SK-N-SH (cell line): ENCODE data around the gene UBFD1. TPM values are rescaled to one million over a fixed set of nuclear protein-coding genes. Genes with fewer than 3 reads are reported as not detected.
A peak's percentile ranks its signal among the peaks of the same experiment; 100 is the strongest.

Experiments used
- CTCF ChIA-PET: fragments of 300-600, 350-600 bp; formaldehyde crosslinking; extraction: SDS; loops from one replicate; lab custom pipeline; 2021; lab: Yijun Ruan, JAX
- POLR2A ChIA-PET: fragments of 350-600 bp; sonication (Branson Sonifier 250); formaldehyde crosslinking; extraction: SDS; loops from one replicate; lab custom pipeline; 2020; ENCODE audit warnings: antibody characterized with exemption, inconsistent platforms; lab: Yijun Ruan, JAX
- DNase-seq: peaks from one replicate; pipeline ENCODE4 v3.0.0; 2012
- H2AFZ ChIP-seq: fragments of 200-600 bp; sonication (generic); 2 replicates; pipeline ENCODE4 v1.8.1; 2016; ENCODE audit warnings: antibody characterized with exemption, mild to moderate bottlenecking, low read depth
- H3F3A ChIP-seq: fragments of 200-600 bp; sonication (generic); replicated peaks from 2 replicates; pipeline ENCODE3; 2016; ENCODE audit warnings: antibody characterized with exemption, mild to moderate bottlenecking; ENCODE audit not compliant: insufficient read depth
- H3K27ac ChIP-seq, 2 experiments: fragments of 200-500 bp in 1 of 2; fragments of 200-600 bp in 1 of 2; sonication (Bioruptor generic) in 1 of 2; sonication (generic), shearing (Covaris generic) in 1 of 2; 2 replicates each; pipeline versions ENCODE4 v1.5.1 to v1.6.1; 2014 to 2016; ENCODE audit warnings: low read depth in 2 of 2, inconsistent platforms in 1 of 2, low read length in 1 of 2, mild to moderate bottlenecking in 1 of 2, mixed read lengths in 1 of 2
- H3K27me3 ChIP-seq: fragments of 200-600 bp; sonication (generic), shearing (Covaris generic); 2 replicates; pipeline ENCODE4 v1.6.1; 2016; ENCODE audit warnings: mixed run types; ENCODE audit not compliant: insufficient read depth
- H3K36me3 ChIP-seq, 2 experiments: fragments of 200-500 bp in 1 of 2; fragments of 200-600 bp in 1 of 2; sonication (Bioruptor generic) in 1 of 2; sonication (generic) in 1 of 2; replicated peaks in 1 of 2; 2 replicates each; pipeline versions ENCODE3 to v1.5.1; 2014 to 2016; ENCODE audit warnings: low read length in 1 of 2, mild to moderate bottlenecking in 1 of 2; ENCODE audit not compliant: insufficient read depth in 2 of 2, control insufficient read depth in 1 of 2
- H3K4me1 ChIP-seq, 2 experiments: fragments of 200-500 bp in 1 of 2; fragments of 200-600 bp in 1 of 2; sonication (Bioruptor generic) in 1 of 2; sonication (generic), shearing (Covaris generic) in 1 of 2; 2 replicates each; pipeline versions ENCODE4 v1.5.1 to v1.6.1; 2014 to 2016; ENCODE audit warnings: low read depth in 1 of 2, low read length in 1 of 2, mixed run types in 1 of 2; ENCODE audit not compliant: insufficient read depth in 2 of 2, control insufficient read depth in 1 of 2
- H3K4me2 ChIP-seq: fragments of 200-600 bp; sonication (generic), shearing (Covaris generic); 2 replicates; pipeline ENCODE4 v1.6.1; 2017; ENCODE audit warnings: mixed run types
- H3K4me3 ChIP-seq, 2 experiments: fragments of 200-500 bp in 1 of 2; fragments of 200-600 bp in 1 of 2; sonication (Bioruptor generic) in 1 of 2; sonication (generic), shearing (Covaris generic) in 1 of 2; 2 replicates each; pipeline versions ENCODE4 v1.5.1 to v1.8.1; 2014 to 2016; ENCODE audit warnings: low read depth in 2 of 2, inconsistent platforms in 1 of 2, low read length in 1 of 2, mild to moderate bottlenecking in 1 of 2, mixed read lengths in 1 of 2, moderate library complexity in 1 of 2
- H3K79me2 ChIP-seq: fragments of 200-600 bp; sonication (generic); 2 replicates; pipeline ENCODE4 v1.8.1; 2017; ENCODE audit warnings: mild to moderate bottlenecking; ENCODE audit not compliant: insufficient read depth
- H3K9ac ChIP-seq: fragments of 200-600 bp; sonication (generic); 2 replicates; pipeline ENCODE4 v1.6.1; 2017; ENCODE audit warnings: mixed run types
- H3K9me2 ChIP-seq: fragments of 200-600 bp; sonication (generic); 2 replicates; pipeline ENCODE4 v1.6.1; 2017; ENCODE audit warnings: mixed run types
- H3K9me3 ChIP-seq: fragments of 200-600 bp; sonication (generic); 2 replicates; pipeline ENCODE4 v1.6.1; 2017; ENCODE audit warnings: mixed run types, mild to moderate bottlenecking, moderate library complexity
- H4K20me1 ChIP-seq: fragments of 200-600 bp; sonication (generic); 2 replicates; pipeline ENCODE4 v1.6.1; 2017; ENCODE audit warnings: mild to moderate bottlenecking, mixed run types; ENCODE audit not compliant: insufficient read depth
- CHD2 ChIP-seq: fragments of 150-350 bp; IDR thresholded peaks from 2 replicates; pipeline ENCODE4 v1.6.1; 2018; ENCODE audit warnings: low read length; ENCODE audit not compliant: partially characterized antibody
- ELF1 ChIP-seq: IDR thresholded peaks from 2 replicates; pipeline ENCODE4 v1.4.0; 2012
- EP300 ChIP-seq, 2 experiments: IDR thresholded peaks; 2 replicates each; pipeline versions ENCODE4 v1.4.0 to v1.6.1; 2012; ENCODE audit warnings: borderline replicate concordance in 1 of 2, low read depth in 1 of 2, low read length in 1 of 2
- EZH2phosphoT487 ChIP-seq: fragments of 200-600 bp; sonication (generic); IDR thresholded peaks from 2 replicates; pipeline ENCODE4 v1.6.1; 2017; ENCODE audit warnings: low read depth, mixed run types, mild to moderate bottlenecking, antibody characterized with exemption, moderate library complexity, borderline replicate concordance
- FOXM1 ChIP-seq: IDR thresholded peaks from 2 replicates; pipeline ENCODE4 v1.4.0; 2012; ENCODE audit warnings: low read depth, mild to moderate bottlenecking
- GABPA ChIP-seq: IDR thresholded peaks from 2 replicates; pipeline ENCODE4 v1.4.0; 2012; ENCODE audit warnings: low read depth, mild to moderate bottlenecking
- GATA2 ChIP-seq: sonication (generic); formaldehyde crosslinking; IDR thresholded peaks from 2 replicates; pipeline ENCODE4 v1.5.0; 2020; ENCODE audit warnings: mild to moderate bottlenecking, missing genetic modification reagents
- JUND ChIP-seq: IDR thresholded peaks from 2 replicates; pipeline ENCODE4 v1.4.0; 2012
- MXI1 ChIP-seq: IDR thresholded peaks from 2 replicates; pipeline ENCODE4 v1.6.1; 2012; ENCODE audit warnings: mild to moderate bottlenecking, low read depth, low read length, improper control_type of control experiment
- NFIC ChIP-seq: IDR thresholded peaks from 2 replicates; pipeline ENCODE4 v1.4.0; 2012; ENCODE audit warnings: borderline replicate concordance
- NRF1 ChIP-seq: IDR thresholded peaks from 2 replicates; pipeline ENCODE4 v1.6.1; 2012; ENCODE audit warnings: low read depth, mild to moderate bottlenecking, low read length
- POLR2AphosphoS5 ChIP-seq: IDR thresholded peaks from 2 replicates; pipeline ENCODE4 v1.6.1; 2012; ENCODE audit warnings: low read depth, low read length
- RAD21 ChIP-seq: IDR thresholded peaks from 2 replicates; pipeline ENCODE4 v1.6.1; 2012; ENCODE audit warnings: mild to moderate bottlenecking, low read length
- RCOR1 ChIP-seq: fragments of 150-350 bp; IDR thresholded peaks from 2 replicates; pipeline ENCODE4 v1.6.1; 2017; ENCODE audit warnings: antibody characterized with exemption, low read length
- RFX5 ChIP-seq: IDR thresholded peaks from 2 replicates; pipeline ENCODE4 v1.6.1; 2012; ENCODE audit warnings: mild to moderate bottlenecking, improper control_type of control experiment, low read length
- RXRA ChIP-seq: IDR thresholded peaks from 2 replicates; pipeline ENCODE4 v1.4.0; 2012; ENCODE audit warnings: low read depth, mild to moderate bottlenecking, borderline replicate concordance
- SIN3A ChIP-seq: IDR thresholded peaks from 2 replicates; pipeline ENCODE4 v1.6.1; 2012; ENCODE audit warnings: low read depth, mild to moderate bottlenecking, low read length, moderate library complexity, borderline replicate concordance
- SMC3 ChIP-seq: IDR thresholded peaks from 2 replicates; pipeline ENCODE4 v1.6.1; 2012; ENCODE audit warnings: low read depth, low read length, improper control_type of control experiment
- TAF1 ChIP-seq: IDR thresholded peaks from 2 replicates; pipeline ENCODE4 v1.6.1; 2012; ENCODE audit warnings: low read depth, mild to moderate bottlenecking, low read length, moderate library complexity, borderline replicate concordance
- TCF12 ChIP-seq: IDR thresholded peaks from 2 replicates; pipeline ENCODE4 v1.4.0; 2012
- TEAD4 ChIP-seq: IDR thresholded peaks from 2 replicates; pipeline ENCODE4 v1.4.0; 2012; ENCODE audit warnings: mild to moderate bottlenecking, borderline replicate concordance; ENCODE audit not compliant: insufficient read depth
- USF1 ChIP-seq: IDR thresholded peaks from 2 replicates; pipeline ENCODE4 v1.4.0; 2012; ENCODE audit warnings: low read depth, borderline replicate concordance
- USF2 ChIP-seq: fragments of 150-350 bp; IDR thresholded peaks from 2 replicates; pipeline ENCODE4 v1.6.1; 2017; ENCODE audit warnings: antibody characterized with exemption, low read length, low read depth, borderline replicate concordance
- ZBTB33 ChIP-seq: IDR thresholded peaks from 2 replicates; pipeline ENCODE4 v1.4.0; 2012; ENCODE audit warnings: low read depth, borderline replicate concordance
- WGBS: methylation state at CpG from one replicate; pipeline ENCODE4 v1.1.6; 2017; ENCODE audit warnings: low lambda C conversion rate; 5-methylcytosine and 5-hydroxymethylcytosine counted together
- polyA plus RNA-seq, 3 experiments: library from polyadenylated mRNA; depleted of rRNA; stranded (reverse); fragments of >200 nt; gene quantifications; 2 replicates each; pipeline ENCODE4 v1.2.3, GENCODE V29; 2012
- TF ChIP-seq, protein P1 (sequence below): IDR thresholded peaks from 2 replicates; pipeline ENCODE4; 2012
- TF ChIP-seq, protein P2 (sequence below): IDR thresholded peaks from 2 replicates; pipeline ENCODE4 v1.4.0; 2012; ENCODE audit warnings: low read depth
- TF ChIP-seq, protein P3 (sequence below): fragments of 150-350 bp; IDR thresholded peaks from 2 replicates; pipeline ENCODE4 v1.6.1; 2016; ENCODE audit warnings: mild to moderate bottlenecking, low read depth, low read length

Gene UBFD1
- polyA plus RNA-seq, 1 of the 3 experiments (the other 2 are of a cell fraction), result 66.1 TPM

GRCh38 chr16:23595951-23596720 is 38.6 kb downstream of the UBFD1 start, which contains the start of gene NDUFAB1:
TSS of gene NDUFAB1 (minus strand) at chr16:23596316. CDS start at chr16:23596290, 26 bp downstream.
- H3K9ac ChIP-seq, result peak within 1 kb of the TSS; percentile 98
- peaks cover 50% of the 10 kb centered on the region for H3K79me2 ChIP-seq
- peak; percentile 93 for DNase-seq
- POLR2A ChIA-PET, result no interaction called here
- H3K4me3 ChIP-seq, result peak within 1 kb of the TSS; percentile 87 to 97
- peak within 1 kb of the TSS; percentile 60 to 78; a peak in 3 of 4 replicates for H3K27ac ChIP-seq
- no peaks in the 10 kb centered on the region for H3K9me3 ChIP-seq
- H3K4me1 ChIP-seq, result peaks cover 0 to 7% of the 10 kb centered on the region in 2 experiments; a peak in 1 of 4 replicates
- H4K20me1 ChIP-seq, result peaks cover 14% of the 10 kb centered on the region; the same call in 1 of the 2 replicates
- H2AFZ ChIP-seq, result peak within 1 kb of the TSS; percentile 96
- H3K4me2 ChIP-seq, result peak within 1 kb of the TSS; percentile 92
- CTCF ChIA-PET, result interaction anchor here (0.7 to 2.2 kb wide), 18 partner anchors 10 to 82 kb away, joined by 3 to 17 read pairs (median 4); partner anchors contain the start of genes EARS2 and UBFD1
- no peaks in the 10 kb centered on the region for H3F3A ChIP-seq
- H3K27me3 ChIP-seq, result no peaks in the 10 kb centered on the region
- H3K36me3 ChIP-seq, result peaks cover 6 to 11% of the 10 kb centered on the region in 2 experiments
- 7% methylated on average over 16 of the region's 67 CpGs for WGBS
- H3K9me2 ChIP-seq, result no peaks in the 10 kb centered on the region
- TF ChIP-seq SMC3 (0 out of 2 replicates have a peak, but pooled peaks have one; percentile 9), CHD2 (peak; percentile 75), GATA2 (no peak), ZBTB33 (no peak), RCOR1 (peak; percentile 52; the same call in 1 of the 2 replicates), NFIC (no peak), POLR2AphosphoS5 (peak; percentile 81), USF2 (no peak), FOXM1 (no peak), EP300 (IDR thresholded peaks at IDR 0.05; ENCODE audit: borderline replicate concordance in 1 of 2, low read depth in 1 of 2, low read length in 1 of 2) (peak in 1 of 2 experiments; percentile 53; a peak in 1 of 4 replicates), SIN3A (peak; percentile 81; the same call in 1 of the 2 replicates), RXRA (peak; percentile 43; the same call in 1 of the 2 replicates), USF1 (no peak), RFX5 (no peak), RAD21 (no peak), TEAD4 (no peak), TCF12 (no peak), NRF1 (0 out of 2 replicates have a peak, but pooled peaks have one; percentile 42), MXI1 (peak; percentile 82), ELF1 (peak; percentile 45), EZH2phosphoT487 (no peak), TAF1 (peak; percentile 91), JUND (no peak), GABPA (peak; percentile 82)
- TF ChIP-seq, protein P1, sequence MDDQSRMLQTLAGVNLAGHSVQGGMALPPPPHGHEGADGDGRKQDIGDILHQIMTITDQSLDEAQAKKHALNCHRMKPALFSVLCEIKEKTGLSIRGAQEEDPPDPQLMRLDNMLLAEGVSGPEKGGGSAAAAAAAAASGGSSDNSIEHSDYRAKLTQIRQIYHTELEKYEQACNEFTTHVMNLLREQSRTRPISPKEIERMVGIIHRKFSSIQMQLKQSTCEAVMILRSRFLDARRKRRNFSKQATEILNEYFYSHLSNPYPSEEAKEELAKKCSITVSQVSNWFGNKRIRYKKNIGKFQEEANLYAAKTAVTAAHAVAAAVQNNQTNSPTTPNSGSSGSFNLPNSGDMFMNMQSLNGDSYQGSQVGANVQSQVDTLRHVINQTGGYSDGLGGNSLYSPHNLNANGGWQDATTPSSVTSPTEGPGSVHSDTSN, result 0 out of 2 replicates have a peak, but pooled peaks have one; percentile 5
- TF ChIP-seq, protein P2, sequence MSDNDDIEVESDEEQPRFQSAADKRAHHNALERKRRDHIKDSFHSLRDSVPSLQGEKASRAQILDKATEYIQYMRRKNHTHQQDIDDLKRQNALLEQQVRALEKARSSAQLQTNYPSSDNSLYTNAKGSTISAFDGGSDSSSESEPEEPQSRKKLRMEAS, result peak; percentile 88
- TF ChIP-seq, protein P3, sequence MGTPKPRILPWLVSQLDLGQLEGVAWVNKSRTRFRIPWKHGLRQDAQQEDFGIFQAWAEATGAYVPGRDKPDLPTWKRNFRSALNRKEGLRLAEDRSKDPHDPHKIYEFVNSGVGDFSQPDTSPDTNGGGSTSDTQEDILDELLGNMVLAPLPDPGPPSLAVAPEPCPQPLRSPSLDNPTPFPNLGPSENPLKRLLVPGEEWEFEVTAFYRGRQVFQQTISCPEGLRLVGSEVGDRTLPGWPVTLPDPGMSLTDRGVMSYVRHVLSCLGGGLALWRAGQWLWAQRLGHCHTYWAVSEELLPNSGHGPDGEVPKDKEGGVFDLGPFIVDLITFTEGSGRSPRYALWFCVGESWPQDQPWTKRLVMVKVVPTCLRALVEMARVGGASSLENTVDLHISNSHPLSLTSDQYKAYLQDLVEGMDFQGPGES, result no peak
